Liver (tissue), 9 donors: ENCODE data around the gene WRNIP1. TPM values are rescaled to one million over a fixed set of nuclear protein-coding genes. Genes with fewer than 3 reads are reported as not detected.

ENCODE experiments used
- DNase-seq: peaks from one replicate; pipeline ENCODE4 v3.0.0-alpha.2; 2017; ENCODE audit warnings: low spot score
- H3K27ac ChIP-seq, 2 donors: one replicate each; pipeline ENCODE4 v1.7.0; 2013; ENCODE audit warnings: inconsistent platforms in 2 of 2, low read length in 2 of 2, control low read depth in 1 of 2, low read depth in 1 of 2, mild to moderate bottlenecking in 1 of 2
- H3K27me3 ChIP-seq, 4 donors: one replicate each; pipeline versions ENCODE4 v1.6.1 to v1.7.0; 2013; ENCODE audit warnings: low read length in 3 of 4, inconsistent platforms in 1 of 4, mild to moderate bottlenecking in 1 of 4, moderate library complexity in 1 of 4; ENCODE audit not compliant: control insufficient read depth in 4 of 4, insufficient read depth in 4 of 4
- H3K36me3 ChIP-seq, 4 donors: one replicate each; pipeline versions ENCODE4 v1.6.1 to v1.7.0; 2013; ENCODE audit warnings: low read length in 3 of 4, mild to moderate bottlenecking in 3 of 4, low read depth in 1 of 4, moderate library complexity in 1 of 4; ENCODE audit not compliant: control insufficient read depth in 4 of 4, insufficient read depth in 3 of 4
- H3K4me1 ChIP-seq, 4 donors: one replicate each; pipeline versions ENCODE4 v1.6.1 to v1.7.0; 2013; ENCODE audit warnings: low read length in 3 of 4, mild to moderate bottlenecking in 3 of 4, moderate library complexity in 1 of 4; ENCODE audit not compliant: control insufficient read depth in 4 of 4, insufficient read depth in 4 of 4
- H3K4me3 ChIP-seq, 3 donors: one replicate each; pipeline versions ENCODE4 v1.6.1 to v1.7.0; 2013; ENCODE audit warnings: low read length in 3 of 3, control low read depth in 1 of 3, low read depth in 1 of 3, mild to moderate bottlenecking in 1 of 3
- H3K9ac ChIP-seq, 2 donors: one replicate each; pipeline ENCODE4 v1.7.0; 2013; ENCODE audit warnings: low read length in 2 of 2, mild to moderate bottlenecking in 2 of 2, moderate library complexity in 2 of 2, control low read depth in 1 of 2, low read depth in 1 of 2
- H3K9me3 ChIP-seq, 4 donors: one replicate each; pipeline versions ENCODE4 v1.6.1 to v1.7.0; 2013; ENCODE audit warnings: low read length in 3 of 4; ENCODE audit not compliant: control insufficient read depth in 4 of 4
- ATF3 ChIP-seq: IDR thresholded peaks from 2 replicates; pipeline ENCODE4 v1.6.1; 2016; ENCODE audit warnings: antibody characterized with exemption
- CTCF ChIP-seq: fragments of 150-350 bp; IDR thresholded peaks from 2 replicates; pipeline ENCODE4 v1.5.1; 2017; ENCODE audit warnings: improper control_type of control experiment, low read depth, low read length; ENCODE audit not compliant: missing input control
- EGR1 ChIP-seq, 2 donors: IDR thresholded peaks; 2 replicates each; pipeline ENCODE4 v1.6.1; 2016 to 2018; ENCODE audit warnings: antibody characterized with exemption in 2 of 2, low read depth in 2 of 2
- FOXA2 ChIP-seq: IDR thresholded peaks from 2 replicates; pipeline ENCODE4 v1.6.1; 2016; ENCODE audit warnings: antibody characterized with exemption
- GABPA ChIP-seq, 2 donors: IDR thresholded peaks in 1 of 2; conservative IDR thresholded peaks in 1 of 2; 2 replicates each; pipeline ENCODE4 v1.6.1; 2016; ENCODE audit warnings: antibody characterized with exemption in 2 of 2, mild to moderate bottlenecking in 1 of 2, moderate library complexity in 1 of 2
- HNF4A ChIP-seq, 2 donors: conservative IDR thresholded peaks; 2 replicates each; pipeline ENCODE4 v1.6.1; 2016; ENCODE audit warnings: antibody characterized with exemption in 2 of 2, mild to moderate bottlenecking in 2 of 2
- HNF4G ChIP-seq: IDR thresholded peaks from 2 replicates; pipeline ENCODE4 v1.6.1; 2016; ENCODE audit warnings: antibody characterized with exemption
- JUND ChIP-seq, 2 donors: IDR thresholded peaks; 2 replicates each; pipeline ENCODE4 v1.6.1; 2016; ENCODE audit warnings: antibody characterized with exemption in 2 of 2
- MAX ChIP-seq: IDR thresholded peaks from 2 replicates; pipeline ENCODE4 v1.6.1; 2016; ENCODE audit warnings: antibody characterized with exemption
- NR2F2 ChIP-seq: IDR thresholded peaks from 2 replicates; pipeline ENCODE4 v1.6.1; 2016; ENCODE audit warnings: antibody characterized with exemption
- RAD21 ChIP-seq, 2 donors: IDR thresholded peaks; 2 replicates each; pipeline ENCODE4 v1.6.1; 2016; ENCODE audit warnings: antibody characterized with exemption in 2 of 2, mild to moderate bottlenecking in 2 of 2
- REST ChIP-seq: IDR thresholded peaks from 2 replicates; pipeline ENCODE4 v1.6.1; 2016; ENCODE audit warnings: antibody characterized with exemption, mild to moderate bottlenecking
- RXRA ChIP-seq, 2 donors: IDR thresholded peaks; 2 replicates each; pipeline ENCODE4 v1.6.1; 2017 to 2018; ENCODE audit warnings: antibody characterized with exemption in 2 of 2, mild to moderate bottlenecking in 1 of 2
- SP1 ChIP-seq: IDR thresholded peaks from 2 replicates; pipeline ENCODE4 v1.6.1; 2018; ENCODE audit warnings: antibody characterized with exemption, mild to moderate bottlenecking
- WGBS: extraction: QIAGEN DNeasy Blood & Tissue Kit; methylation state at CpG from one replicate; pipeline ENCODE4 v1.1.7; 2013; 5-methylcytosine and 5-hydroxymethylcytosine counted together
- polyA plus RNA-seq, 2 donors: library from polyadenylated mRNA; stranded (reverse) in 1 of 2; unstranded in 1 of 2; fragments of 200-250 nt in 1 of 2; fragments of >200 nt in 1 of 2; fragmentation: Nextera tagmentation in 1 of 2; extraction: Ambion mirVana in 1 of 2; gene quantifications; one replicate each; pipeline versions ENCODE4 v1.2.1 to v1.2.3, GENCODE V29; 2013 to 2015
- total RNA-seq, 2 donors: library from RNA; depleted of rRNA; stranded (reverse); fragments of >200 nt; gene quantifications; one replicate each; pipeline ENCODE4 v1.2.3, GENCODE V29; 2014
- TF ChIP-seq, protein P1 (sequence below): IDR thresholded peaks from 2 replicates; pipeline ENCODE4 v1.6.1; 2016; ENCODE audit warnings: antibody characterized with exemption
- donor health status: healthy.
- donor health status: healthy.
- donor health status: healthy.
- donor health status: healthy.
- donor health status: healthy.

The WRNIP1 gene
- total and polyA plus RNA-seq, 4 donors = 10.0 to 32.7 (median 23.9) TPM

GRCh38 chr6:2749969-2750600 is 15.1 kb upstream of the WRNIP1 start:
- no peak for TF ChIP-seq MAX
- TF ChIP-seq JUND (IDR thresholded peaks at IDR 0.05) = no peak
- TF ChIP-seq RXRA (IDR thresholded peaks at IDR 0.05) = no peak
- peak; percentile 83 for TF ChIP-seq CTCF
- TF ChIP-seq SP1 = no peak
- no peak for TF ChIP-seq REST
- TF ChIP-seq HNF4A (conservative IDR thresholded peaks at IDR 0.05) = no peak
- TF ChIP-seq RAD21 (IDR thresholded peaks at IDR 0.05) = peak; percentile 75 to 82
- no peak for TF ChIP-seq HNF4G
- no peak for TF ChIP-seq ATF3
- TF ChIP-seq FOXA2 = no peak
- TF ChIP-seq NR2F2 = no peak
- no peak for TF ChIP-seq EGR1 (IDR thresholded peaks at IDR 0.05; ENCODE audit: low read depth in 2 of 2)
- TF ChIP-seq, protein P1, sequence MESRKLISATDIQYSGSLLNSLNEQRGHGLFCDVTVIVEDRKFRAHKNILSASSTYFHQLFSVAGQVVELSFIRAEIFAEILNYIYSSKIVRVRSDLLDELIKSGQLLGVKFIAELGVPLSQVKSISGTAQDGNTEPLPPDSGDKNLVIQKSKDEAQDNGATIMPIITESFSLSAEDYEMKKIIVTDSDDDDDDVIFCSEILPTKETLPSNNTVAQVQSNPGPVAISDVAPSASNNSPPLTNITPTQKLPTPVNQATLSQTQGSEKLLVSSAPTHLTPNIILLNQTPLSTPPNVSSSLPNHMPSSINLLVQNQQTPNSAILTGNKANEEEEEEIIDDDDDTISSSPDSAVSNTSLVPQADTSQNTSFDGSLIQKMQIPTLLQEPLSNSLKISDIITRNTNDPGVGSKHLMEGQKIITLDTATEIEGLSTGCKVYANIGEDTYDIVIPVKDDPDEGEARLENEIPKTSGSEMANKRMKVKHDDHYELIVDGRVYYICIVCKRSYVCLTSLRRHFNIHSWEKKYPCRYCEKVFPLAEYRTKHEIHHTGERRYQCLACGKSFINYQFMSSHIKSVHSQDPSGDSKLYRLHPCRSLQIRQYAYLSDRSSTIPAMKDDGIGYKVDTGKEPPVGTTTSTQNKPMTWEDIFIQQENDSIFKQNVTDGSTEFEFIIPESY = no peak
- TF ChIP-seq GABPA (IDR thresholded peaks at IDR 0.05 in 1 of 2, conservative IDR thresholded peaks at IDR 0.05 in 1 of 2) = no peak
- Histone ChIP-seq H3K9me3 (no peaks in the 10 kb centered on the region), H3K36me3 (no peaks in the 10 kb centered on the region), H3K4me1 (no peaks in the 10 kb centered on the region), H3K9ac (no peak overlapping the region), H3K4me3 (no peak overlapping the region), H3K27ac (no peak overlapping the region), H3K27me3 (no peaks in the 10 kb centered on the region)
- 6% methylated on average over 11 of the region's 11 CpGs for WGBS
- peak; percentile 82 for DNase-seq

DNA sequence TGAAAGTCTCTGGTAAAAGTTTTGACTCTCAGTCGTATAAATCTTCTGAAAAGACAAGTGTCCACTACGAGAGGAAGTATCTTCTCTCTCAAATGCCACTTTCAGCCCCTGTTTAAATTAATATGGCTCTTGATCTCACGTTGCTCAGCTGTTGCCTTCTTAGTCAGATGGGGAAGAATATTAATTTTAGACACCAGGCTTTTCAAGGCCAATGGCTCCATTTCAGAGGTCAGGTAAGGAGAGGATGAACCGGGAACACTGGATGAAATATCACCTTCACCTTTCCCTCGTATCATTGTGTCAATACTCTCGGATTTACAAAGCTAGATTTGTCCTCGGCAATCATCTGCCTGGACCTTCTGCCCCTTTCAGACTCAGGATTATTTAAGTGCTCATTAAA is 14.4 kb upstream of the WRNIP1 start, which contains the start of gene MYLK4:
Gene MYLK4, minus strand, starts transcription at position 91 of the 400 bp plus-strand sequence. CDS start 1,628 bp downstream, outside the sequence.
- WGBS = 69% methylated on average over 7 of the region's 7 CpGs
- H3K9ac ChIP-seq = no peak within 1 kb of the TSS
- no peak within 1 kb of the TSS for H3K4me3 ChIP-seq

More for the DNA sequence above, 14.4 kb upstream of the WRNIP1 start, which contains the start of gene MYLK4:
- DNase-seq = no peak
- Histone ChIP-seq H3K36me3 (no peaks in the 10 kb centered on the region), H3K9me3 (no peaks in the 10 kb centered on the region), H3K27ac (no peak within 1 kb of the TSS), H3K4me1 (no peaks in the 10 kb centered on the region), H3K27me3 (no peaks in the 10 kb centered on the region)
- no peak for TF ChIP-seq HNF4A (conservative IDR thresholded peaks at IDR 0.05)
